Measurements from ENCODE around the gene PAFAH1B2. TPM values are rescaled to one million over a fixed set of nuclear protein-coding genes. Genes with fewer than 3 reads are reported as not detected.

The PAFAH1B2 gene
- total and polyA plus RNA-seq, 10 of the 15 experiments (the other 5 are each of a cell fraction or from before 2014, with no cell fraction given): 17.6 to 64.8 (median 47.6) TPM

GRCh38 chr11:117203069-117203407 is 59.0 kb downstream of the PAFAH1B2 start (continued):
- no peak for TF ChIP-seq ZBTB40 (IDR thresholded peaks at IDR 0.05; ENCODE audit: borderline replicate concordance)
- TF ChIP-seq IRF4 (IDR thresholded peaks at IDR 0.05; ENCODE audit: low read depth, low read length): no peak
- no peak for TF ChIP-seq BMI1 (IDR thresholded peaks at IDR 0.05; ENCODE audit: borderline replicate concordance)
- no peak for TF ChIP-seq SREBF1 (IDR thresholded peaks at IDR 0.05; ENCODE audit: low read length)
- TF ChIP-seq JUNB (IDR thresholded peaks at IDR 0.05): no peak

- Histone ChIP-seq H3K79me2 (ENCODE audit: control insufficient read depth, insufficient read depth, low read length) (no peaks in the 10 kb centered on the region), H3K9ac (ENCODE audit: control insufficient read depth, insufficient read depth, low read length) (no peak overlapping the region), H3K9me3 (replicated peaks; ENCODE audit: control insufficient read depth, insufficient read depth, low read length) (no peaks in the 10 kb centered on the region), H3K4me1 (ENCODE audit: control insufficient read depth, insufficient read depth, low read length) (no peaks in the 10 kb centered on the region), H3K27ac (ENCODE audit: control insufficient read depth, insufficient read depth) (no peak overlapping the region), H2AFZ (ENCODE audit: control insufficient read depth, low read depth, low read length) (no peak overlapping the region), H3K4me2 (ENCODE audit: control insufficient read depth, insufficient read depth) (no peak overlapping the region), H3K36me3 (ENCODE audit: control insufficient read depth in 2 of 2, insufficient read depth in 2 of 2, low read length in 1 of 2) (peaks cover 0 to 4% of the 10 kb centered on the region in 2 experiments; a peak in 3 of 4 replicates), H3K27me3 (replicated peaks in 1 of 2; ENCODE audit: control insufficient read depth in 2 of 2, insufficient read depth in 2 of 2, low read length in 1 of 2) (no peaks in the 10 kb centered on the region), H3K4me3 (no peak overlapping the region), H4K20me1 (ENCODE audit: control insufficient read depth, insufficient read depth) (no peaks in the 10 kb centered on the region)
- in situ Hi-C loops (cut with MboI) (loop anchor here (5.0 kb wide), 1 partner anchor 72 kb away; no protein-coding TSS in a partner anchor), intact Hi-C loops (cut with micrococcal nuclease; ENCODE audit: unreplicated experiment) (loop anchor here (5.0 kb wide), 1 partner anchor 72 kb away; no protein-coding TSS in a partner anchor)
- ChIA-PET RAD21 (ENCODE audit: unreplicated experiment) (interaction anchor here (0.9 kb wide), 1 partner anchor 23 kb away, joined by 3 read pairs; no protein-coding TSS in a partner anchor), SMC1A (ENCODE audit: uncharacterized antibody, unreplicated experiment) (interaction anchor here (0.7 kb wide), 1 partner anchor 369 kb away, joined by 3 read pairs; no protein-coding TSS in a partner anchor), CTCF (interaction anchor here (0.8 to 3.2 kb wide), 3 partner anchors 11 to 23 kb away, joined by 3 to 16 read pairs (median 3); no protein-coding TSS in a partner anchor), POLR2A (no interaction called here)
- BruUV-seq (replicated peaks): no TSS peak
- ATAC-seq (no peak), DNase-seq (ENCODE audit: low read depth, low spot score) (no peak), FAIRE-seq (no peak)
- WGBS (ENCODE audit: insufficient coverage, insufficient replicate concordance, low lambda C conversion rate, missing lambda C conversion rate): 86% methylated on average over 17 of the region's 17 CpGs
- TF ChIP-seq GATAD2B (conservative IDR thresholded peaks at IDR 0.05; ENCODE audit: low read depth) (no peak), NR2C1 (IDR thresholded peaks at IDR 0.05) (no peak), NR2C2 (IDR thresholded peaks at IDR 0.05; ENCODE audit: borderline replicate concordance, control insufficient read depth, insufficient read length, low read depth) (no peak), TCF3 (IDR thresholded peaks at IDR 0.05; ENCODE audit: borderline replicate concordance, insufficient read depth, low read depth, low read length) (no peak), SMC3 (IDR thresholded peaks at IDR 0.05; ENCODE audit: borderline replicate concordance, low read length) (no peak), ZNF384 (IDR thresholded peaks at IDR 0.05; ENCODE audit: borderline replicate concordance, low read depth, low read length) (no peak), CHD1 (IDR thresholded peaks at IDR 0.05; ENCODE audit: low read depth, low read length) (no peak), RELB (IDR thresholded peaks at IDR 0.05; ENCODE audit: low read depth) (no peak), HDAC2 (IDR thresholded peaks at IDR 0.05) (no peak), CREM (IDR thresholded peaks at IDR 0.05; ENCODE audit: low read depth) (no peak), NR2F1 (conservative IDR thresholded peaks at IDR 0.05) (no peak)
Measured at GRCh38 chr11:117204283-117205080, 60.4 kb downstream of the PAFAH1B2 start.
